ENCODE results near the gene CENPO.

The CENPO gene

DNA sequence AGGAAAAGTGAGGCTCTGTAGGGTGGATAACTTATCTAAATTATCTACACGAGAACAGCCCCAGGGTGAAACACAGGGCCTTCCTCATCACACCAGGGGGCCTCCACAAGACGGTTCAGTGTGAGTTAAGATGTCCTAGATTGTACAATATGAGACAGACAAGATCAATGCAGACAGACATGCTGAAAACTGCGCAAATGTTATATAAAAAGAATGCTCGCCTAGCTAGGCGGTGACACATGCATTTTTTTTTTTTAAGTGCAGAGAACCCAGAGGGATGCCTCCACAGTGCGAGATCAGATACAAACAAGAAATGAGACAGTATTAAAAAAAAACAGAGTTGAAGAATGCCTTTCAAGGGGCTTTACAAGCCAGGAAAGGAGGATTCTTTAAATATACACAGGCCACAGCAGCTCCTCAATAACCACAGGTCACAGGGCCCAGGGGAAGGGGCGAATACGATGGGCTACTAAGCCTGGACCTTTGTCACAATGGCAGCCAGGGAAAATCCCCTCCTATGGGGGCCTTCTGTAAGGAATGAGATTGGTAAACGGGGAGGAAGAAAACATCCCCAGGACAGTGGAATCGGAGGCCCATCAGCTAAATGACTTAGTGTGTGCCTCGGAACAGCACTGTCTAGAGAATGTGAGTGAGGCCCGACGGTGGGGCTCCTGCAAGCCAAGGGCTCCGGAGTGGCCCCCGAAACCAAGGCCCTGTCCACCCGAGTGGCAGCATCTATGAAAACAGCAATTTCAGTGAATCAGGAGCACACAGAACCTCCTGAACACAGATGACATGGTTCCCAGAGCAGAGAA lies 77.9 kb downstream of the CENPO start:
- DNase-seq (ENCODE audit: low read depth) = no peak
- TF ChIP-seq, protein P1, sequence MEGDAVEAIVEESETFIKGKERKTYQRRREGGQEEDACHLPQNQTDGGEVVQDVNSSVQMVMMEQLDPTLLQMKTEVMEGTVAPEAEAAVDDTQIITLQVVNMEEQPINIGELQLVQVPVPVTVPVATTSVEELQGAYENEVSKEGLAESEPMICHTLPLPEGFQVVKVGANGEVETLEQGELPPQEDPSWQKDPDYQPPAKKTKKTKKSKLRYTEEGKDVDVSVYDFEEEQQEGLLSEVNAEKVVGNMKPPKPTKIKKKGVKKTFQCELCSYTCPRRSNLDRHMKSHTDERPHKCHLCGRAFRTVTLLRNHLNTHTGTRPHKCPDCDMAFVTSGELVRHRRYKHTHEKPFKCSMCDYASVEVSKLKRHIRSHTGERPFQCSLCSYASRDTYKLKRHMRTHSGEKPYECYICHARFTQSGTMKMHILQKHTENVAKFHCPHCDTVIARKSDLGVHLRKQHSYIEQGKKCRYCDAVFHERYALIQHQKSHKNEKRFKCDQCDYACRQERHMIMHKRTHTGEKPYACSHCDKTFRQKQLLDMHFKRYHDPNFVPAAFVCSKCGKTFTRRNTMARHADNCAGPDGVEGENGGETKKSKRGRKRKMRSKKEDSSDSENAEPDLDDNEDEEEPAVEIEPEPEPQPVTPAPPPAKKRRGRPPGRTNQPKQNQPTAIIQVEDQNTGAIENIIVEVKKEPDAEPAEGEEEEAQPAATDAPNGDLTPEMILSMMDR (IDR thresholded peaks at IDR 0.05; ENCODE audit: control insufficient read depth, extremely low read depth, insufficient read depth) = no peak
- H3K4me3 ChIP-seq (ENCODE audit: low read depth, low read length) = no peak overlapping the region

DNA sequence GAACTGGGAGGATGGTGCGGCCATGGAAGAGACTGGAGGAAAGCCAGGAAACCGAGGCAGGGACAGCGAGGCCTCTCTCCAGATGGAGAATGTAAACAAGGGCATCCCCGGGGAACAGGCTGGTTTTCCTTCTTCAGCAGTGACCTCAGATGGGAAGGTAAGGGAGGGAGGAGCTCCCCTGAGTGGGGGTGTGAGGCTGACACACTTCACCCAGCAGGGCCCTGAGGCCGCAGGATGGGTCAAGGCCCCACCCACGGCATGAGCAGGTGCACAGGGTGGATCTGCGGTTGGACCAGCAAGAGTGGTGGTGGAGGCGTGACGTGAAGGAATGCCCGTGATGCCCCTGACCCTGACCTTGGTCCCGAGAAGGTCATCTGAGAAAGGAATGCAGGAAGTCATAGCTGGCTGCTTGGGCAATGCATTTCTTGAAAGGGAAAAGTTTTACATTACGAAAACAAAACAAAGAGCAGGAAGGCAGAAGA lies 78.7 kb downstream of the CENPO start:
- TF ChIP-seq, protein P1 (IDR thresholded peaks at IDR 0.05; ENCODE audit: control insufficient read depth, extremely low read depth, insufficient read depth) = no peak
- no peak overlapping the region for H3K4me3 ChIP-seq (ENCODE audit: low read depth, low read length)
- DNase-seq (ENCODE audit: low read depth) = no peak
